Cardiac septum (tissue), 1 donor: Measurements from ENCODE around the gene NMNAT2. TPM values are rescaled to one million over a fixed set of nuclear protein-coding genes. Genes with fewer than 3 reads are reported as not detected.
"Not testable (repeated sequence)": the region's sequence is repeated elsewhere in the genome, so short reads cannot be mapped to it uniquely, and the experiment has no call there.

Source experiments
- DNase-seq: peaks from one replicate; pipeline ENCODE4 v3.0.0-alpha.2; 2020; ENCODE audit warnings: low spot score
- intact Hi-C: fragments of 100-400 bp; cut with DNase I; formaldehyde crosslinking; loops from one replicate; pipeline ENCODE4 v1.14.0; 2022
- long read RNA-seq: library from polyadenylated mRNA; unstranded; transcript quantifications from one replicate; pipeline ENCODE4 v2.0.0, GENCODE V29; 2021
- total RNA-seq: library from RNA; stranded (reverse); fragmentation: NEBNext Ultra II Directional; extraction: Animal tissue kit (Norgen Biotek cat#: 25700); gene quantifications from one replicate; pipeline ENCODE4 v1.2.1, GENCODE V29; 2021
- donor health status: DM: no; HTN: no; CAD: no.

Gene NMNAT2
- 1.9 TPM for total RNA-seq
- long read RNA-seq, partial matches to known transcripts, result 0 of 3 reads
- long read RNA-seq, other reads (novel, unspliced or antisense), result 3 of 3 reads

DNA sequence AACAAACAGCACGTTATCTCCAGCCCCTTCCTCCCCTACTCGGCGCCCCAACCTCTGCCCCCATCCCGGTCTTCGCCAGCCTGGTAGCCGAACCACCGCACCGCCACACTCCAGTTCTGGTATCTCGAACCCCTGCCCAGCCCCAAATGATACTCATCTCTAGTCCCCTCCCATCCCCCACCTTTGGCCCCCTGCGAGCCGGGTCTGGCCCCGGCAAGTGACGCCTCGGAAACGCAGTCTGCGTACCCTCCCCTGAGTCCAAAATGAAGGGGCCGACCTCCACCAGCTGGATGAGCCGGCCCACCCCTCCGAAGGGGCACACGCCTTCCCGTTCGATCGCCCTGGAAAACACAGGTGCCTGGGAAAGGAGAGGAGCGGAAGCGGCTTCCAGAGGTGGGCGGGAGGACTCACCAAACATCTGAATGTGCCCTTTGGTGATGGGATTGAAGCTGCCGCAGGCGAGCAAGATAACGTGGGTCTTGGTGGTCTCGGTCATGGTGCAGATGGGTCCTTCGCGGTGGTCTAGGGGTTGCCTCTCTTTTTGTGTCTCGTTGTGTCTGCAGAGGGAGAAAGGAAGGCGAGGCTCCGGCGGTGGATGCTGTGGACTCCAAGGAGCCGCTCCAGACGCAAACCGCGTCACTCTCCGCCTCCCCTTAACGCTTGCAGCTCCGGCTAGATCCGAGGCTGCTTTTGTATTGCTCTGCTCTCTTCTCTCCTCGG lies at the start of gene NMNAT2:
Gene NMNAT2, minus strand, starts transcription at position 609 of the 720 bp plus-strand sequence. Its CDS starts 113 bp downstream, at position 496.
- intact Hi-C loops, result no loop called here
- DNase-seq, result no peak

DNA sequence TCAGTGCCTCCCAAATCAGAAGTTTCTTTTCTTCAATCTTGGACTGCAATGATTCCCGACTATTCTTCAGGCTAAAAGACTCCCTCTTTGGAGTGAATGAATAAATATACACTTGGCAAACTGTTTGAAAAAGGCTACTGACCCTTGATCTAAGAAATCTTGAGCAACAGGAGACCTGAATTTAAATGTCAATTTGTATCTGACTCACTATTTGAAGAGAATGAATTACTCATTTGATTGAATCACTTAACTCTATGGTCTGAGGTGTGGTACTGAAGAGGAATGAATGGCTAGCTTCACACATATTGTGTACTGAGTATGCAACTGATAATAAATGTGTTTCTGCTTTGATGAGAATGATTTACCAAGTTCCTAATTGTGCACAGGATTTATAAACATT lies 49.5 kb upstream of the NMNAT2 start:
- intact Hi-C loops, result no loop called here
- no peak for DNase-seq

DNA sequence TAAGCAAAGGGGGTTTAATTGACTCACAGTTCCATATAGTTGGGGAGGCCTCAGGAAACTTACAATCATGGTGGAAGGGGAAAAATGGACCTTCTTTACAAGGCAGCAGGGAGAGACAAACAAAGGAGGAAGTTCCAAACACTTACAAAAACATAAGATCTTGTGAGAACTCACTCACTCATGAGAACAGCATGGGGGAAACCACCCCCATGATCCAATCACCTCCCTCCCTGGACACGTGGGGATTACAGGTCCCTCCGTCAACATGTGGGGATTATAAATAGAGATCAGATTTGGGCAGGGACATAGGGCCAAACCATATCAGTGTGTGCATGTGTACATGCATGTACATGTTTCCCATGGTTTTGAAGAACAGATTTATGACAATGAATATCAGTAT lies 48.6 kb upstream of the NMNAT2 start:
- intact Hi-C loops, result no loop called here
- no peak for DNase-seq

DNA sequence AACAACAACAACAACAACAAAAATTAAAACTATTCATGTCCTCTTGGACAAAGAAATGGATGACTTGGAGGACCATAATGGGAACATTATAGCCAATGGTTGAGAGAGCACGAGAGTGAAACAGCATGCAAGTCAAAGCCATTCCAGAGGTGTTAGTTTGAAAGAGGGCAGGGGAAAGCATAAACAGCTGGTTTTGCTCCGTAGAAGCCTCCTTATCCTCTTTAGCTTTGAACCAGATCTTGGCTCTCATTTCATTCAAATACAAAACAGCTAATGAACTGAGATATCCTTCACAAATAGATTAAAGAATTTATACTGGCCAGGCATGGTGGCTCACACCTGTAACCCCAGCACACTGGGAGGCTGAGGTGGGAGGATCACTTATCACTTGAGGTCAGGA lies 45.4 kb upstream of the NMNAT2 start:
- intact Hi-C loops, result no loop called here

DNA sequence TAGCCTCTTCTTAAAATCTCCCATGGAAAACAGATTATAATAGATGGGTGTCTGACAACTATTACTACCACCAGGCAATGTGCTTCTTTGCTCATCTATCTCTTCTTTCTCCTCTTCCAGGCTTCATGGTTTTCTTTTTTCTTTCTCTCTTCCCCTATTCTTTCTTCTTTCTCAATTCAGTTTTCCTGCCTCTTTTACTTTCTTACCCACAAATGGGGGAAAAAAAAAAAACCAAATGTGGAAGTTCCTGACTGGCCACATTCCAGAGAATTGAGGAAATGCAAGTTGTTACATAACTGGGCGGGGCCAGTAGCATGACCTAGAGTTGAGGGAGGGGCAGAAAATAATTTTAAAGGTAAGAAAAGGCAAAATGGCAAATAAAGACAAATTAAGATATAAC lies 43.2 kb upstream of the NMNAT2 start:
- DNase-seq, result no peak
- intact Hi-C loops, result no loop called here

More for the DNA sequence above, 45.4 kb upstream of the NMNAT2 start:
- no peak for DNase-seq

DNA sequence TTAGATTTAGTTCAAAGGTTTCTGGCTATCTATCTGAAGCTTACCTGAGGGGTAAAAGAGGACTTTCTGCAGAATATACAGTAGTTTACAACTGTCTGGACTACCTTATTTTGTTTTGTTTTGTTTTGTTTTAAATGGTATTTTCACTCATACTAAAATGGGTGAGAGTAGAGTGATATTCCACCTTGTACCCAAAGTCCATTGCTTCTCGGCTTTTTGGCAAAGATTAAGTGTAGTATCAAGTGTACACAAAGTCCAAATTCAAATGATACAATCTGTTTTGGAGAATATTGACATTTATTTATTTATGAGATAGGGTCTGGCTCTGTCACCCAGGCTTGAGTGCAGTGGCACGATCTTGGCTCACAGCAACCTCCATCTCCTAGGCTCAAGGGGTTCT lies 42.4 kb upstream of the NMNAT2 start:
- intact Hi-C loops, result no loop called here
- DNase-seq, result no peak

DNA sequence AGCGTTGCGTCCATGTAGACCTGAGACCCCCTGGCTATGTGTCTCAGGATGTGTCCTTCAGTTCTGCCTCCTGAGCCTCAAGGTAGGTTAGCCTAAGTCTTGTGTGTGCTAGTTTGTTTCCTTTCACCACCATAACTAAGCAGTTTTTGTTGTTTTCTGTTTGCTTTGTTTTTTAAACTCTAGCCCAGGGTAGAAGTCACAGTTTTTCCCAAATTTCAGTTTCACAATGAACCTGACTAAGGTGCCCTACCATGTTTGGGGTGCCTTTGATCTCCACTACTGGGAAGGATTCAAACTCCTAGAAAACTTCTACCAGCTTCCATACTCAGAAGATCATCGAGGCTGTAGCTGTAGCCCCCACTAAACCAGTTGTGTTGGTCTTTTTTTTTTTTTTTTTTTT lies 39.3 kb upstream of the NMNAT2 start:
- intact Hi-C loops, result no loop called here
- DNase-seq, result no peak

DNA sequence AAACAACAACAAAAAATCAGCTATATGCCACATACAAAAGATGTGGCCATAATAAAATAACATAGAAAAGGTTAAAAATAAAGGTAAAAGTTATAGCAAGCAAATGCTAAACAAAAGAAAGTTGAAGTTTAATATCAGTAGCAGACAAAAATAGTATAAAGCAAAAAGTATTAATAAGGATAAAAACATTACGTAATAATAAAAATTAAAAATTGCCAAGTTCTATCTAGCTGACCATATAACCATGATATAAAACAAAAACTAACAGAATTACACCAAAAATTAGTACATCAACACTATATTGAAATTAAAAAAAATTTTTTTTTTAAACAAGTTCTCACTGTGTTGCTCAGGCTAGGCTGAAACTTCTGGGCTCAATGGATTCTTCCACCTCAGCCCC lies 38.6 kb upstream of the NMNAT2 start:
- intact Hi-C loops, result no loop called here

DNA sequence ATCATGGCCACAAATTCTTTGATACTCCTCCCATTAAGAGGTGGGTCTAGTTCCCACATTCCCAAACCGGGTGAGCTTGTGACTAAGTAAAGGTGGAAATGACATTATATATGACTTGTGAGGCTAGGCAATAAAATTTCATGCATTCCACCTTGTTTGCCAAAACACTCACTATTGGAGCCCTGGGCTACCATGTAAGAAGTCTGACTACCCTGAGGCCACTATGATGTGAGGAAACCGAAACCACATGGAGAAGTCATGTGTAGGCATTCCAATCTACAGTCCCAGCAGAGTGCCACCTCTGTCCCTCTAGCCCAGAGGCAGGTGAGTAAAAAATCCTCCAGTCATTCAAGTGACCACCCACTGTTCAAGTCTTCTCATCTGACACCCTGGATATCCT lies 36.2 kb upstream of the NMNAT2 start:
- intact Hi-C loops, result no loop called here
- DNase-seq, result no peak

More for the DNA sequence above, 38.6 kb upstream of the NMNAT2 start:
- no peak for DNase-seq

DNA sequence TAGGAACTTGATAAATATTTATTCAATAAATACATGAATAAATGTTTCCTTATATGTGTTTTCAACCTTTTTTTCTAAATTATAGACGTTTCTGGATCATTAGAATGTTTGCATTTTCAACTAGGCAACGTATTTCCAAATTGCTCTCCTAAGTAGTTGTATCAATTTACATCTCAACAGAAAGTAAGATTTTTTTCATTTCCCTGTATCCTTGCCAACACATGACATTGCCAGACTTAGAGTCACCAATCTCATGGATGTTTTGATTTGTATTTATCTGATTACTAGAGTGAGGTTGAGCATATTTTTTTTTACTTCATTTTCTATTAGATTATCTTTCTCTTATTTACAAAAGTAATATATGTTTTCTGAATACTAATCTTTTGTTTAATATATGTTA lies 31.9 kb upstream of the NMNAT2 start:
- intact Hi-C loops, result no loop called here
- no peak for DNase-seq

DNA sequence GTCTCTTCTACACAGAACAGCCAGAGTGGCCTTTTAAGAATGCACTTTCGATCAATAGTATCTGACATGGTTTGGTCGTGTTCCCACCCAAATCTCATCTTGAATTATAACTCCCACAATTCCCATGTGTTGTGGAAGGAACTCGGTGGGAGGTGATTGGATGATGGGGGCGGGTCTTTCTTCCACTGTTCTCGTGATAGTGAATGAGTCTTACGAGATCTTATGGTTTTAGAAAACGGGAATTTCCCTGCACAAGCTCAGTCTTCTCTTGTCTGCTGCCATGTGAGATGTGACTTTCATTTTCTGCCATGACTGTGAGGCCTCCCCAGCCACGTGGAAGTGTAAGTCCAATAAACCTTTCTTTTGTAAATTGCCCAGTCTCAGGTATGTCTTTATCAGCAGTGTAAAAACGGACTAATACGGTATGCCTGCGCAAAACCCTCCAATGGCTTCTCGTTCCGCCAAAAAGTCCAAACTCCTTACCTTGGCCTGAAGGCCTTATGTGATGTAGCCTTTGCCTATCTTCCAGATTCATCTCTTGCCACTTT lies 31.1 kb upstream of the NMNAT2 start:
- no peak for DNase-seq
- intact Hi-C loops, result no loop called here

DNA sequence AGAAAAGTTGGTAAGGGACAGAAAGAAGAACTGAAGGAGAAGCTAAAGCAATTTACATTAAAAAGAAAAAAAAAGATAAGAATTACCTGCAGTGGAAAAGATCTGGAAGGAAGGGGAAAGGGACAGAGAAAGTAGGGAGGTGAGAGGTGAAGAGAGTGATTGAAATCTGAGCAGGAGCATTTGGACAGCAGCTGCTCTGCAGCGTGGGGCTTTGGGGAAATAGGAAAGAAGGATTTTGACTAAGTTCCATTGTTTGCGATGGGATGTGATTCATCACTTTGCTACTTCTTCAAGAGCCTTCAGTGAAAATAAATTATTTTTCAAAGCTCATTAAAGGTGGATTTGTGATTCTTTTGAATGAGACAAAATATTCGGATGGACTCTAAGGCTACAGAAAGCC lies 26.1 kb upstream of the NMNAT2 start:
- intact Hi-C loops, result no loop called here
- DNase-seq, result no peak

DNA sequence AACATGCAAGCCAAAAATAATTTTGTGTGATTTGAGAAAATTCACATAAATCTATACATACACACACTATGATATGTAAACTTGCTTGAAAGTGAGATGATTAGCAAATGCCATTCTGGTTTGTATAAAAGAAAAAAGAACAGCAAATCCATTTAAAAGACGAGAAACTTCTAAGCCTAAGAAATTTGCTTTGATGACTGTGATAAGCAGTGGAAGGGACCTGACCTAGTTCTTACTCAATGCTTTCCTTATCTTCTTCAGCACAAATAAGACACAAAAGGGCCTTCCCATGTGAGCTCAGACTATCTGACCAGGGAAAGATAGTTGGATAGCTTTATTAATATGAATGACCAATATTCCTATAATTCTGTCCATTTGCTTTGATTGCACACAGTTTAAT lies 25.3 kb upstream of the NMNAT2 start:
- intact Hi-C loops, result no loop called here
- no peak for DNase-seq

DNA sequence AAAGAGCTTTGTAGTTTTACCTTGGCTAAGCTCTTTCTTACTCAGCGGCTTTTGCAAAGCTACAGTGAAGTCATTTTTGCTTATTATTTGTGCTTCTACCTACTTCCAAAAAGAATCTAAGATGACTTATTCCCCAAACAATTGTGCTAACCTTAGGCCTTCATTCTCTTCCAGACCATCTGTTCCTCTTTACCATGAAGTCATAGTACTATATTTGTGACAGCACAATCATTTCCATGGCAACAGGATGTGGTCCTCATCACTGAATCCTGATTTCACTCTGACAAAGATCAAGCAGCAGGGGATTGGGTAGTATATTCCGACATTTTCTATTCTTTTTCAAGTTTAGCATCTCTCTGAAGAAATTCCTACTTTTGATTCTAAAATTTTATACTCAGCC lies 24.8 kb upstream of the NMNAT2 start:
- intact Hi-C loops, result no loop called here
- no peak for DNase-seq

DNA sequence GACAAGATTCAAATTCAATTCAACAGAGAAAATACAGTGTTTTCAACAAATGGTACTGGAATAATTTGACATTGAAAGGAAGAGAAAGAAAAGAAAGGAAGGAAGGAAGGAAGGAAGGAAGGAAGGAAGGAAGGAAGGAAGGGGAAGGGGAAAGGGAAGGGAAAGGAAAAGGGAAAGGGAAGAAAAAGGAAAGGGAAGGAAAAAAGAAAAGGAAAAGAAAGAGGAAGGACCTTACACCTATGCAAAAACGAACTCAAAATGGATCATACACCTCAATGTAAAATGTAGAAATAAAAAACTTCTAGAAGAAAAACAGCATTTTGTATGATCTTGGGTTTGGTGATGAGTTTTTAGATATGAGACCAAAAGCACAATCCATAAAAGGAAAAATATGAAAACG lies 19.9 kb upstream of the NMNAT2 start:
- DNase-seq, result no peak
- intact Hi-C loops, result no loop called here

DNA sequence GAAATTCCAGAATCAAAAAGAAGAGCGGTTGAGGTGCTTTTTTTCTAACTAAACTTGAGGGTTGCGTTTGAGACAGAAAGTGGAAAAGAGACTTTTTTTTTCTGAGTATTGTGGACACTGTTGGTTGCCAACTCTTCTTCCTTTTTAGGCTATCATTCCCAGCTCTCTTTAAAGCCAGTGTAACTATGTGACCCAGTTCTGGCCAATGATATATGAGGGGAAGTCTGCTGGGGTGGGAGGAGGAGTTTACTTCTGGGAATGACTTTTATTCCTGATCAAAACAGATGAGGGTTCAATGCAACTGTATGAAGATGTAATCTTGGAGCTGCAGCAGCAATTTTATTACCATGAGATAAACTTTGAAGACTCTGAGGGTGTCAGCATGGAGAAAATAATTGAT lies 17.3 kb upstream of the NMNAT2 start:
- intact Hi-C loops, result no loop called here
- DNase-seq, result no peak

DNA sequence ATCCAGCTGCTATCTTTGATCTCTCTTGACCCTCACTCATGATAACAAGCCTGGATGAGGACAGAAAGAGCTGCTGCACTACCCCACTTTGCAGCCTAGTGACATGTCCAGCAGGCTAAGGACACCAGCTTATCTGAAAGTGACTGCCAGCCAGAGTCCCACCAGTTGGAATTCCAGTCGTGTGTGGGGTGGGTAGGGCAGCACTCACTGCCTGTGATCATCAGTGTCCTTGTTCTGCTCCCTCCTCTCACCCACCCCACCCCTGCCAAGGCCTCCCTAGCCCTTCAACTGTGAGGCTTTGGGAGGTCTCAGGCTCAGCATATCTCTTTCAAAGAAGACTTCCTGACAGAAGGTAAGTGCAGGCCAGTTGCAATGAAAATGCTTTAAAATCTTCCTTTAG lies 15.5 kb upstream of the NMNAT2 start:
- intact Hi-C loops, result loop anchor here (2.0 kb wide), 1 partner anchor 147 kb away; no protein-coding TSS in a partner anchor
- DNase-seq, result no peak

DNA sequence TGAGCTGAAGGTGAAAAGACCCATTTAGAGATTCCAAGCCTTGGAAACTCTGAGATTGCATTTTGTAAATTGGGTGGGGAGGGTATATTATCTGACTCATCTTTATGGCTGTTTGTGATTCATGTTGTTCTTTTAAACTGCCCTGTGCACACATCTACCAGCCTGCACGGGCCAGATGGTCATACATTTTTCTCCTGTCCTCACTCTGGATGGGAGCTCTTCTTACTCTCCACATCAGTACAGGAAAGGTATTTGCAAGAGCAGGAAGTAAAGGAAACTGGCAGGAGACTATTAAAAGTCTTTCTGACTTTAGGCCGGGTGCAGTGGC lies 14.3 kb upstream of the NMNAT2 start:
- intact Hi-C loops, result loop anchor here (2.0 kb wide), 1 partner anchor 146 kb away; no protein-coding TSS in a partner anchor
- DNase-seq, result no peak

DNA sequence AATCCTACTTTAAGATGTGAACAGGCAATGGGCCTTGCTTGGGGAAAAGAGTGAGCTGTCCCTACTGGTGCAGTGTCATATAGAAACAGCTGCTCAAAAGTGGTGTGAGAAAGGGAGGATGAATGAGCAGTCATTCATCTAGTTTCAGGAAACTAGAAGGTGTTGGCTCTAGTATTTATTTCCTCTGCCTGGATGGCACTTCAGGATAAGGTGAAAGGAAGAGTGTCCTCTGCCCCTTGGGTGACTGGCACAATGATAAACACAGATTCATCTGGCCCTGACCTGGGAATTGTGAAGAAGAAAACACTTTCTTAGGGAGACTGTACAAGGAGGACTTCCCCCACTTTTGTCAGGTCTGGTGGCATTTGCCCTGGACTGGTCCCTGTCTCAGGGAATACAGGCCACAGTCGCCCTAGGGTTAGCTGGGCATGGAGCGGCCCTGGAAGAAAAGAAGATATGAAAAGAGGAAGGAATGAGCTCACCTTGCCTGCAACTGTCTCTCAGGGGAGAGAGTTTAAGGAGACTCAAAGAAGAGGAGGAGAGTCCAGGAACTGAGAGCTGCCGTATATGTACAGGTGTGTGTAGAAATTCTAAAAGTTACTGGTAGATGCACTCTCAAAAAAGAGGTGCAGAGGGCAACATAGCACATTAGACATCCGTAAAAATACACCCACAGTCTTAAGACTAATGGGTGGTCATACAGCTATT lies 13.8 kb upstream of the NMNAT2 start:
- intact Hi-C loops, result loop anchor here (2.0 kb wide), 1 partner anchor 145 kb away; no protein-coding TSS in a partner anchor
- no peak for DNase-seq

DNA sequence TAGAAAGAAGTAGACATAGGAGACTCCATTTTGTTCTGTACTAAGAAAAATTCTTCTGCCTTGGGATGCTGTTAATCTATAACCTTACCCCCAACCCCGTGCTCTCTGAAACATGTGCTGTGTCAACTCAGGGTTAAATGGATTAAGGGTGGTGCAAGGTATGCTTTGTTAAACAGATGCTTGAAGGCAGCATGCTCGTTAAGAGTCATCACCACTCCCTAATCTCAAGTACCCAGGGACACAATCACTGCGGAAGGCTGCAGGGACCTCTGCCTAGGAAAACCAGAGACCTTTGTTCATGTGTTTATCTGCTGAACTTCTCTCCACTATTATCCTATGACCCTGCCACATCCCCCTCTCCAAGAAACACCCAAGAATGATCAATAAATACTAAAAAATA lies 9.4 kb upstream of the NMNAT2 start:
- not testable (repeated sequence) for DNase-seq

DNA sequence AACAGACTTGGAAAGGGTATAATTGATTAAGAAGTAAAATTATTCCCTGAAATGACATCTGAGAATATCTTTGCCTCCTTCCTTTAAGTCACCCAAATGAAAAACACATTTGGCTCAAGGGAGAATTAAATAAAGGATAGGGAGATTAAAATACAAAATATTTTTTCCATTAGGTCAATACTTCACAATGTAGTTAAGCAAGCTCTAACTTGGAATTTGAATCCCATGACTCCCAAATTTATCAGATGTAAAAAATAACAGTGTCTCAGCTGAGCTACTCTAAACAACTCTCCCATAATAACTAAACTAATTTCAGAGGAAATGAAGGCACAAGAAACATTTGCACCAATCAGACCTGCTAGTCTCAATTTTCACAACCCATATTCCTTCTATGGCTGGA lies 6.5 kb upstream of the NMNAT2 start:
- intact Hi-C loops, result no loop called here
- no peak for DNase-seq

More for the DNA sequence above, 9.4 kb upstream of the NMNAT2 start:
- intact Hi-C loops, result not testable (repeated sequence)
